ENCODE measurements around the gene RNF10.
"Not testable (repeated sequence)": the region's sequence is repeated elsewhere in the genome, so short reads cannot be mapped to it uniquely, and the experiment has no call there.

RNF10 gene

GRCh38 chr12:120580787-120581723, 46.9 kb downstream of the RNF10 start, which contains the start of gene POP5:
Gene POP5 (minus strand): TSS chr12:120581402. CDS start chr12:120581362, 40 bp downstream.
- peak; percentile 91 to 92 for DNase-seq (ENCODE audit: low read depth in 2 of 2)

- no peak for DNase-seq (ENCODE audit: low read depth in 2 of 2)
Measured at GRCh38 chr12:120581998-120582397, 47.8 kb downstream of the RNF10 start.

- DNase-seq (ENCODE audit: low read depth in 2 of 2) = peak; percentile 70 to 72
Measured at GRCh38 chr12:120583478-120584030, 49.4 kb downstream of the RNF10 start.

- DNase-seq (ENCODE audit: low read depth in 2 of 2) = peak in 1 of 2 donors; percentile 33
Measured at GRCh38 chr12:120584343-120585149, 50.4 kb downstream of the RNF10 start.

- no peak for DNase-seq (ENCODE audit: low read depth in 2 of 2)
Measured at GRCh38 chr12:120586206-120586605, 52.0 kb downstream of the RNF10 start.

- DNase-seq (ENCODE audit: low read depth in 2 of 2) = no peak
Measured at GRCh38 chr12:120586860-120587259, 52.7 kb downstream of the RNF10 start.

GRCh38 chr12:120588371-120588770, 54.2 kb downstream of the RNF10 start:
- no peak for DNase-seq (ENCODE audit: low read depth in 2 of 2)

- no peak for DNase-seq (ENCODE audit: low read depth in 2 of 2)
Measured at GRCh38 chr12:120588948-120589930, 55.1 kb downstream of the RNF10 start.

- no peak for DNase-seq (ENCODE audit: low read depth in 2 of 2)
Measured at GRCh38 chr12:120590741-120591407, 56.7 kb downstream of the RNF10 start.

- DNase-seq (ENCODE audit: low read depth in 2 of 2) = no peak
Measured at GRCh38 chr12:120592121-120593049, 58.2 kb downstream of the RNF10 start.

- no peak for DNase-seq (ENCODE audit: low read depth in 2 of 2)
Measured at GRCh38 chr12:120596901-120597300, 62.7 kb downstream of the RNF10 start.

- DNase-seq (ENCODE audit: low read depth in 2 of 2) = no peak
Measured at GRCh38 chr12:120597861-120598260, 63.7 kb downstream of the RNF10 start.

- DNase-seq (ENCODE audit: low read depth in 2 of 2) = no peak
Measured at GRCh38 chr12:120598674-120599463, 64.7 kb downstream of the RNF10 start.

- no peak for DNase-seq (ENCODE audit: low read depth in 2 of 2)
Measured at GRCh38 chr12:120599672-120600552, 65.8 kb downstream of the RNF10 start.

- DNase-seq (ENCODE audit: low read depth in 2 of 2) = not testable (repeated sequence)
Measured at GRCh38 chr12:120602416-120602815, 68.3 kb downstream of the RNF10 start.

GRCh38 chr12:120610560-120610959, 76.4 kb downstream of the RNF10 start:
- DNase-seq (ENCODE audit: low read depth in 2 of 2) = no peak

- not testable (repeated sequence) for DNase-seq (ENCODE audit: low read depth in 2 of 2)
Measured at GRCh38 chr12:120611534-120611933, 77.4 kb downstream of the RNF10 start.
